ENCODE results near the gene BHMT2.

DNA sequence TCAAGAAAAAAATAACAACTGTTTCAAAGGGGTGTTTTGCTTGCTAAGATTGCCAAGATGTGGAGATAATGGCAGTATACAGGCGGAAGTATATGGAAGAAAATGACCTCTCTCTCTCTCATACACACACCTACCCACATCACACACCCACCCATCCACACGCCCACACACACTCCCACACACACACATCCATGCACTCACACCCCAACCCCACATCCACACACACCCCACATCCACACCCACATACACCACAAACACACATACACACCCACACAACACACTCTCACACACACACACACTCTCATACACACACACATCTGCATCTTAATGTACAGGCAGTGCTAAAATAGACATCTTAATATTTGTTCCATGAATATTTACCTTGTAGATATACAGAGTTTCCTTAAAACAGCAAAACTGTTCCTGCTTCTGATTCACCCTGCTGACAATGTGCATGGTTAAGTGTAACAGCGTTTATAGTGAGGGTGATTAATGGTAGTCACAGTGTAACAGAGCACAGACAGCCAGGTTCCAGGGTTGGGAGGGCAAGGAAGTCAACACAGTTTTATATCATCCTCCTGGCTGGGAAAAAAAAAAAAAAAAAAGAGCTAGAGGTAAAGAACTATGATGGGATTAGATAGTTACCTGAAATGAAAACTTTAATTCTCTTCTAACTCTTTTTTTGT is 8.3 kb downstream of the BHMT2 start:
- TF ChIP-seq, protein P1, sequence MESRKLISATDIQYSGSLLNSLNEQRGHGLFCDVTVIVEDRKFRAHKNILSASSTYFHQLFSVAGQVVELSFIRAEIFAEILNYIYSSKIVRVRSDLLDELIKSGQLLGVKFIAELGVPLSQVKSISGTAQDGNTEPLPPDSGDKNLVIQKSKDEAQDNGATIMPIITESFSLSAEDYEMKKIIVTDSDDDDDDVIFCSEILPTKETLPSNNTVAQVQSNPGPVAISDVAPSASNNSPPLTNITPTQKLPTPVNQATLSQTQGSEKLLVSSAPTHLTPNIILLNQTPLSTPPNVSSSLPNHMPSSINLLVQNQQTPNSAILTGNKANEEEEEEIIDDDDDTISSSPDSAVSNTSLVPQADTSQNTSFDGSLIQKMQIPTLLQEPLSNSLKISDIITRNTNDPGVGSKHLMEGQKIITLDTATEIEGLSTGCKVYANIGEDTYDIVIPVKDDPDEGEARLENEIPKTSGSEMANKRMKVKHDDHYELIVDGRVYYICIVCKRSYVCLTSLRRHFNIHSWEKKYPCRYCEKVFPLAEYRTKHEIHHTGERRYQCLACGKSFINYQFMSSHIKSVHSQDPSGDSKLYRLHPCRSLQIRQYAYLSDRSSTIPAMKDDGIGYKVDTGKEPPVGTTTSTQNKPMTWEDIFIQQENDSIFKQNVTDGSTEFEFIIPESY (IDR thresholded peaks at IDR 0.05; ENCODE audit: borderline replicate concordance, low read depth): no peak
- TF ChIP-seq SMC3 (IDR thresholded peaks at IDR 0.05; ENCODE audit: low read depth, low read length): no peak
- TF ChIP-seq RCOR1 (IDR thresholded peaks at IDR 0.05; ENCODE audit: low read length): no peak
- TF ChIP-seq NFIC (IDR thresholded peaks at IDR 0.05; ENCODE audit: borderline replicate concordance): no peak
- no peak for TF ChIP-seq CTCF (IDR thresholded peaks at IDR 0.05)
- no peak for TF ChIP-seq MXI1 (IDR thresholded peaks at IDR 0.05; ENCODE audit: low read depth, low read length)
- no peak for TF ChIP-seq POLR2AphosphoS5 (IDR thresholded peaks at IDR 0.05; ENCODE audit: low read depth, low read length)
- TF ChIP-seq ELF1 (IDR thresholded peaks at IDR 0.05): no peak
- TF ChIP-seq, protein P2, sequence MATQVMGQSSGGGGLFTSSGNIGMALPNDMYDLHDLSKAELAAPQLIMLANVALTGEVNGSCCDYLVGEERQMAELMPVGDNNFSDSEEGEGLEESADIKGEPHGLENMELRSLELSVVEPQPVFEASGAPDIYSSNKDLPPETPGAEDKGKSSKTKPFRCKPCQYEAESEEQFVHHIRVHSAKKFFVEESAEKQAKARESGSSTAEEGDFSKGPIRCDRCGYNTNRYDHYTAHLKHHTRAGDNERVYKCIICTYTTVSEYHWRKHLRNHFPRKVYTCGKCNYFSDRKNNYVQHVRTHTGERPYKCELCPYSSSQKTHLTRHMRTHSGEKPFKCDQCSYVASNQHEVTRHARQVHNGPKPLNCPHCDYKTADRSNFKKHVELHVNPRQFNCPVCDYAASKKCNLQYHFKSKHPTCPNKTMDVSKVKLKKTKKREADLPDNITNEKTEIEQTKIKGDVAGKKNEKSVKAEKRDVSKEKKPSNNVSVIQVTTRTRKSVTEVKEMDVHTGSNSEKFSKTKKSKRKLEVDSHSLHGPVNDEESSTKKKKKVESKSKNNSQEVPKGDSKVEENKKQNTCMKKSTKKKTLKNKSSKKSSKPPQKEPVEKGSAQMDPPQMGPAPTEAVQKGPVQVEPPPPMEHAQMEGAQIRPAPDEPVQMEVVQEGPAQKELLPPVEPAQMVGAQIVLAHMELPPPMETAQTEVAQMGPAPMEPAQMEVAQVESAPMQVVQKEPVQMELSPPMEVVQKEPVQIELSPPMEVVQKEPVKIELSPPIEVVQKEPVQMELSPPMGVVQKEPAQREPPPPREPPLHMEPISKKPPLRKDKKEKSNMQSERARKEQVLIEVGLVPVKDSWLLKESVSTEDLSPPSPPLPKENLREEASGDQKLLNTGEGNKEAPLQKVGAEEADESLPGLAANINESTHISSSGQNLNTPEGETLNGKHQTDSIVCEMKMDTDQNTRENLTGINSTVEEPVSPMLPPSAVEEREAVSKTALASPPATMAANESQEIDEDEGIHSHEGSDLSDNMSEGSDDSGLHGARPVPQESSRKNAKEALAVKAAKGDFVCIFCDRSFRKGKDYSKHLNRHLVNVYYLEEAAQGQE (IDR thresholded peaks at IDR 0.05; ENCODE audit: low read depth, low read length): no peak
- TF ChIP-seq TEAD4 (IDR thresholded peaks at IDR 0.05; ENCODE audit: borderline replicate concordance, insufficient read depth): no peak

Data from SK-N-SH (cell line).